ENCODE data around the gene ZC3H13. TPM values are rescaled to one million over a fixed set of nuclear protein-coding genes. Genes with fewer than 3 reads are reported as not detected.

ZC3H13 gene
- total RNA-seq, 2 donors from 2014 or later: 58.1 to 62.4 TPM

DNA sequence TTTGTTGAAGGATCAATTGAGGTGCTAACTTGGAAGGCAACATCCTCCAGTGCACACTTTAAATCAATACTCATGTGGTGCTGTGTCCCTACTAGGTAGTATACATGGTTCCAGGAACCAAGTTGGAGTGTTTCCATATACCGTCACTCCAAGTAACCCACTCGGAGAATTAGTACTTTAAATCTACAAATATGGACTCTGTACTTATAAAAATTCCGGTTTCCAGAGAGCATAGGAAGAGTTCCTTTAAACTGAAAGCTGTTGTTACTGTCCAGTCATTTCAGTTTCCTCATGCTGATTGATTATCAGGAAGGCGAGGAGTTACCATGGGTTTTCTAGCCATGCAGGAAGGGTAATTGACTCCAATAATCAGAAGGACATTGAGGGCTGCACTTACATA lies 45.1 kb upstream of the ZC3H13 start:
- Histone ChIP-seq H3K4me1 (ENCODE audit: control insufficient read depth, insufficient read depth, low read length) (no peaks in the 10 kb centered on the region), H3K9ac (ENCODE audit: extremely low read depth, low read length, poor library complexity, severe bottlenecking) (no peak overlapping the region), H3K27ac (ENCODE audit: low read depth, low read length) (no peak overlapping the region), H3K36me3 (ENCODE audit: control insufficient read depth, insufficient read depth, low read length) (no peaks in the 10 kb centered on the region), H3K4me3 (ENCODE audit: low read length) (no peak overlapping the region), H3K9me3 (ENCODE audit: control insufficient read depth, low read length) (no peaks in the 10 kb centered on the region), H3K27me3 (ENCODE audit: control insufficient read depth, insufficient read depth, low read length, poor library complexity, severe bottlenecking) (no peaks in the 10 kb centered on the region)
- 91 to 97% methylated on average over 4 of the region's 4 CpGs for WGBS, 2 experiments (ENCODE audit: insufficient coverage in 1 of 2, insufficient read length in 1 of 2)
- no peaks in the 10 kb centered on the region for H3K27me3 Mint-ChIP-seq (ENCODE audit: insufficient read depth)
- H3K4me1 Mint-ChIP-seq: no peaks in the 10 kb centered on the region
- no peak overlapping the region for H3K4me3 Mint-ChIP-seq
- H3K27ac Mint-ChIP-seq: no peak overlapping the region
- DNase-seq: no peak
- H3K36me3 Mint-ChIP-seq (ENCODE audit: low read depth): no peaks in the 10 kb centered on the region
- no peaks in the 10 kb centered on the region for H3K9me3 Mint-ChIP-seq
- TF ChIP-seq, protein P1, sequence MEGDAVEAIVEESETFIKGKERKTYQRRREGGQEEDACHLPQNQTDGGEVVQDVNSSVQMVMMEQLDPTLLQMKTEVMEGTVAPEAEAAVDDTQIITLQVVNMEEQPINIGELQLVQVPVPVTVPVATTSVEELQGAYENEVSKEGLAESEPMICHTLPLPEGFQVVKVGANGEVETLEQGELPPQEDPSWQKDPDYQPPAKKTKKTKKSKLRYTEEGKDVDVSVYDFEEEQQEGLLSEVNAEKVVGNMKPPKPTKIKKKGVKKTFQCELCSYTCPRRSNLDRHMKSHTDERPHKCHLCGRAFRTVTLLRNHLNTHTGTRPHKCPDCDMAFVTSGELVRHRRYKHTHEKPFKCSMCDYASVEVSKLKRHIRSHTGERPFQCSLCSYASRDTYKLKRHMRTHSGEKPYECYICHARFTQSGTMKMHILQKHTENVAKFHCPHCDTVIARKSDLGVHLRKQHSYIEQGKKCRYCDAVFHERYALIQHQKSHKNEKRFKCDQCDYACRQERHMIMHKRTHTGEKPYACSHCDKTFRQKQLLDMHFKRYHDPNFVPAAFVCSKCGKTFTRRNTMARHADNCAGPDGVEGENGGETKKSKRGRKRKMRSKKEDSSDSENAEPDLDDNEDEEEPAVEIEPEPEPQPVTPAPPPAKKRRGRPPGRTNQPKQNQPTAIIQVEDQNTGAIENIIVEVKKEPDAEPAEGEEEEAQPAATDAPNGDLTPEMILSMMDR (conservative IDR thresholded peaks at IDR 0.05): no peak

DNA sequence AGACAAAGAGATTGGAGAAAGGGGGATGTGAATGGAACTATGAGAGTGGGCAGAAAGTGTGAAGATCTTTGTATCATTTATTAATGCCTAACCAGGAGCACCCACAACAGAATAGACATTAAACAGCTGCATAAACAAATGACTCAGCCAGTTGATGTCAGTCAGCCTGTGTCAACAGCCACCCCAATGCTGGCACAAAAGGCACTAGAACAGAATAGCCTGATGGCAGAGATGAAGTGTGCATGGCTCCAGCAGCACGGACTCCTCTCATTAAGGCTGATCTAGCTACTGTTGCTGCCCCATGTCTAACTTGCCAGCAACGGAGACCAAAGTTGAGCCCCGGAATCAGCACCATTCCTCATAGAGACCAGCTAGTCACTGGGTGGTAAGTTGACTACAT lies 44.5 kb upstream of the ZC3H13 start:
- Histone ChIP-seq H3K4me1 (ENCODE audit: control insufficient read depth, insufficient read depth, low read length) (no peaks in the 10 kb centered on the region), H3K27ac (ENCODE audit: low read depth, low read length) (no peak overlapping the region), H3K4me3 (ENCODE audit: low read length) (no peak overlapping the region), H3K27me3 (ENCODE audit: control insufficient read depth, insufficient read depth, low read length, poor library complexity, severe bottlenecking) (no peaks in the 10 kb centered on the region), H3K36me3 (ENCODE audit: control insufficient read depth, insufficient read depth, low read length) (no peaks in the 10 kb centered on the region), H3K9me3 (ENCODE audit: control insufficient read depth, low read length) (no peaks in the 10 kb centered on the region), H3K9ac (ENCODE audit: extremely low read depth, low read length, poor library complexity, severe bottlenecking) (no peak overlapping the region)
- no peak overlapping the region for H3K27ac Mint-ChIP-seq
- WGBS, 2 experiments (ENCODE audit: insufficient coverage in 1 of 2, insufficient read length in 1 of 2): 92 to 100% methylated on average over 2 to 3 of the region's 3 CpGs
- no peak overlapping the region for H3K4me3 Mint-ChIP-seq
- TF ChIP-seq, protein P1 (conservative IDR thresholded peaks at IDR 0.05): no peak
- H3K36me3 Mint-ChIP-seq (ENCODE audit: low read depth): no peaks in the 10 kb centered on the region
- H3K4me1 Mint-ChIP-seq: no peaks in the 10 kb centered on the region
- no peak for DNase-seq
- no peaks in the 10 kb centered on the region for H3K27me3 Mint-ChIP-seq (ENCODE audit: insufficient read depth)
- H3K9me3 Mint-ChIP-seq: no peaks in the 10 kb centered on the region

- H3K9ac ChIP-seq (ENCODE audit: extremely low read depth, low read length, poor library complexity, severe bottlenecking): no peak overlapping the region
- H3K9me3 ChIP-seq (ENCODE audit: control insufficient read depth, low read length): no peaks in the 10 kb centered on the region
- Mint-ChIP-seq H3K9me3 (no peaks in the 10 kb centered on the region), H3K27ac (no peak overlapping the region), H3K36me3 (ENCODE audit: low read depth) (no peaks in the 10 kb centered on the region), H3K4me3 (no peak overlapping the region), H3K4me1 (no peaks in the 10 kb centered on the region), H3K27me3 (ENCODE audit: insufficient read depth) (no peaks in the 10 kb centered on the region)
- no peaks in the 10 kb centered on the region for H3K27me3 ChIP-seq (ENCODE audit: control insufficient read depth, insufficient read depth, low read length, poor library complexity, severe bottlenecking)
- TF ChIP-seq, protein P1 (conservative IDR thresholded peaks at IDR 0.05): no peak
- no peaks in the 10 kb centered on the region for H3K36me3 ChIP-seq (ENCODE audit: control insufficient read depth, insufficient read depth, low read length)
- no peak overlapping the region for H3K27ac ChIP-seq (ENCODE audit: low read depth, low read length)
- DNase-seq: no peak
- H3K4me3 ChIP-seq (ENCODE audit: low read length): no peak overlapping the region
- WGBS, 2 experiments (ENCODE audit: insufficient coverage in 1 of 2, insufficient read length in 1 of 2): 85% methylated on average over 3 of the region's 3 CpGs; no CpG with 5 or more reads in 1 of the 2 experiments
- no peaks in the 10 kb centered on the region for H3K4me1 ChIP-seq (ENCODE audit: control insufficient read depth, insufficient read depth, low read length)
Observed at GRCh38 chr13:46094478-46094877, 41.9 kb upstream of the ZC3H13 start.
